Measurements from ENCODE around the gene CEBPZ.

DNA sequence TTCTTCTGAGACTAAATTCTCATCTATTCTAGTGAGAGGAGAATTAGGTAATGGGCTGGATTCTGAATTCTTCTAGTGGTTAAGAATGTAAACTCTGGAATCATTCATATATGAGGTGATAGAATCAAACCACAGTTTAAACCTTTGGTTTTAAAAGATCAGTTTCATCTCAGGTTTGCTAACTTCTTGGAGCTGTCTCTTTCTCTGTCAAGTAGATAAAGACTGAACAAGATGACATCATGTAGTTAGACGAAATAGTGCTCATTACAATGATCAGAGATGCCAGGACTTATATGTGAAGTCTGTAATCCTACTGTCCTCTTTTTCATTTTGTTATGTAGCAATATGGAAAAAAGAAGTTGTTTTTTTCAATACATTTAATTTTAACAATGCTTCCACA is 30.2 kb downstream of the CEBPZ start:
- TF ChIP-seq, protein P1, sequence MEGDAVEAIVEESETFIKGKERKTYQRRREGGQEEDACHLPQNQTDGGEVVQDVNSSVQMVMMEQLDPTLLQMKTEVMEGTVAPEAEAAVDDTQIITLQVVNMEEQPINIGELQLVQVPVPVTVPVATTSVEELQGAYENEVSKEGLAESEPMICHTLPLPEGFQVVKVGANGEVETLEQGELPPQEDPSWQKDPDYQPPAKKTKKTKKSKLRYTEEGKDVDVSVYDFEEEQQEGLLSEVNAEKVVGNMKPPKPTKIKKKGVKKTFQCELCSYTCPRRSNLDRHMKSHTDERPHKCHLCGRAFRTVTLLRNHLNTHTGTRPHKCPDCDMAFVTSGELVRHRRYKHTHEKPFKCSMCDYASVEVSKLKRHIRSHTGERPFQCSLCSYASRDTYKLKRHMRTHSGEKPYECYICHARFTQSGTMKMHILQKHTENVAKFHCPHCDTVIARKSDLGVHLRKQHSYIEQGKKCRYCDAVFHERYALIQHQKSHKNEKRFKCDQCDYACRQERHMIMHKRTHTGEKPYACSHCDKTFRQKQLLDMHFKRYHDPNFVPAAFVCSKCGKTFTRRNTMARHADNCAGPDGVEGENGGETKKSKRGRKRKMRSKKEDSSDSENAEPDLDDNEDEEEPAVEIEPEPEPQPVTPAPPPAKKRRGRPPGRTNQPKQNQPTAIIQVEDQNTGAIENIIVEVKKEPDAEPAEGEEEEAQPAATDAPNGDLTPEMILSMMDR (IDR thresholded peaks at IDR 0.05), result no peak
- no peak for TF ChIP-seq POLR2AphosphoS5 (IDR thresholded peaks at IDR 0.05)

Data from upper lobe of left lung (tissue), 4 donors.